Ramos (cell line): Measurements from ENCODE around the gene CCNL1.
"Not testable (repeated sequence)": the region's sequence is repeated elsewhere in the genome, so short reads cannot be mapped to it uniquely, and the experiment has no call there.

Source experiments
- in situ Hi-C: fragments of 300-500 bp; cut with MboI; formaldehyde crosslinking; loops from one replicate; pipeline ENCODE4 v1.14.3; 2022; ENCODE audit warnings: low sequenced_read_pairs; ENCODE audit not compliant: unreplicated experiment

Gene CCNL1

DNA sequence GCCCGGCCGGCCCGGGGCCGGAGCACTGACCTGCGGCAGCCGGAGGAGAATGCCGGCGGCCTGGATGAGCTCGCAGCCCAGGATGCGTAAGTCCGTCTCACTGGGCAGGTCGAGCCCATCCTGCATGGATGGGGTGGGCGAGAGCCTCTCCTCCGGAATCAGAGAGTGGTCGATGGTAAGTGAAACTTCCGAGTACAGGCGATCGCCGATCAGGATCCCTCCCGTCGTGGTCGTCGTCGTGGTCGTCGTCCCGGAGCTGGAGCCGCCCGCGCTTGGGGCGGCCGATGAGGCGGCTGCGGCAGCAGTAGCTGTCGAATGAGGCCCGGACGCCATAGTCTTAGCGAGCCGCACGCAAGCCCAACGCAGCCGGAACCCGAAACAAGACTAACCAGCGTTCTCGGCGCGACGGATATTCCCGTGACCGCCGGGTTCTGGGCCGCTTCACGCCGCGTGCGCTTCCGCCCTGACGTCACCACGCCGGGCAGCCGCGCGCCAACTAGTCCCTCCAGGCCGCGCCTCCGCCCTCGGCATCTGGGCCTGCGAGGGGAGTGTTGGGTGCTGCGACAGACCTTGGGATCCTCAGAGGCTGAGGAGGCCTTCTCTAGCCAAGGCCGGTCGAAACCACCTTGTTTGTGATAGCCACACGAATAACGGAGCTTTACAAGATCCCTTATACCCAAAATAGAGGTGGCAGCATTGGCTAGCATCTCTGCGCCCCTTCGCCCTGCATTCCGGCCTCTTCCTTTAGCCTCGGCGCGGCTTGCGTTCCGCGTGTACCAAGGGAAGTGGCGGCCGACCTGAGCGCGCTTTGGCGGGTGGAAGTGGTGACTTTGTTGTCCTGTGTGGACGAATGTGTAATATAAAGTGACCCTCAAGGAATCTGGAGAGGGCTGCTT lies at the start of gene CCNL1:
CCNL1 (minus strand) TSS at position 386 of the 896 bp plus-strand sequence; CDS start at position 333, 53 bp downstream.
- in situ Hi-C loops = loop anchor here (25.0 kb wide), 2 partner anchors 952 to 1298 kb away; partner anchors contain the start of genes GMPS, RSRC1, SHOX2 and SLC33A1

DNA sequence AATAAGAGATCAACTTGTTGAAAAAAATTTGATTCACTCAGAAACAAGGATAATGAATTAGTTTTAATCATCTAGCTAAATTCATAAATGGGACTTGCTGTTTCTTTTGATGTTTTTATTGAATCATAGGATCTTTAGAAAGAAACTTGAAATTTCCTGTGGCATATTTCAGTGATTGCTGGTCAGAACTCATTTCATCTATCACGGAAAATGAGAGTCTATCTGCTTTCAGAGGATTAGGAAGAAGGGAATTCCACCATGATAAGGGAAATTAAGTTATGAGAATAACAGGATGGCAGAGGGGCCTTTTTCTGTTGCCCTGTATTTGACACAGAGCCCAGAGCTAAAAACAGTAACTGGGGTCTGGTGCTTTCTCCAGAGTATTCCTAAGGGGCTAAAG lies 44.9 kb upstream of the CCNL1 start:
- in situ Hi-C loops = no loop called here

DNA sequence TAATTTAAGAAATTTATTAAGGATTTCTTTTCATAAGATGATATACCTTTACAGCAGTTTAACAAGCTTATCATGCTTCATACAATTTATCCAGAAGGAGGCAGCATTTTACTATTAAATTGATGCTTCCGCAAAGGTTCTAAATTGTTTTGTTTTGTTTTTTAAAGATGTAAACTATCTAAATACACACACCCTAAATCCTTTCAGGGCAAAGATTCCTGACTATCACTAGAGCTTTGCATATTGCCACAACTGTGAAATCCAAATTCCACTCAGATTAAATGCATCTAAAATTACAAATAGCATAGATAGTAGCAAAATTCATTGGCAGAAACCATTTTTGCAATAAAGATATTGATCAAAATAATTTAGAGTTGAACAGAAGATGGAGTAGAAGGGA lies 44.5 kb upstream of the CCNL1 start:
- in situ Hi-C loops = no loop called here

DNA sequence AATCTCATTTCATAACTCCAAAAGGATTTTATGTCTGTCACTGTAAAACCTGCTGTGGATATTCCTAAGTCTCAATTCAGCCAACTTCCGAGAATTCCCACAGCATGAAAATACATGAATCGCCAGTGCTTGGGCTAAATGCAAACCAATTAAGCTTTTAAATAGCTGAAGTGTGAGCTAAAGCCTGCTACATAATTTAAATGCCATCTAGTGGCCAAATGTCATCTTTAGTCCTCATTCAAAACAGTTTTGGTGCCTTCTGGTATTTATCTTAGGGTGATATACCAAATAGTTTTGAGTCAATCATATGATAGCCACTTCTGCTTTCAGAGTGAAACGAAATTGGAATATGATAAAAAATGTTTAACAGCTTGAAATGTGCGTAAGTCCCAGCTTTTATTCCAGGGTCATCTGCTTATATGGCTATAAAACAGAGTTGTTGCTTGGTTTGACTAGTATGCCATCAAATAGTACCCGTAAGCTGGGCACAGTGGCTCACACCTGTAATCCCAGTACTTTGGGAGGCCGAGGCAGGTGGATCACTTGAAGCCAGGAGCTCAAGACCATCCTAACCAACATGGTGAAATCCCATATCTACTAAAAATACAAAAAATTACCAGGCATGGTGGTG lies 41.8 kb upstream of the CCNL1 start:
- in situ Hi-C loops = no loop called here

DNA sequence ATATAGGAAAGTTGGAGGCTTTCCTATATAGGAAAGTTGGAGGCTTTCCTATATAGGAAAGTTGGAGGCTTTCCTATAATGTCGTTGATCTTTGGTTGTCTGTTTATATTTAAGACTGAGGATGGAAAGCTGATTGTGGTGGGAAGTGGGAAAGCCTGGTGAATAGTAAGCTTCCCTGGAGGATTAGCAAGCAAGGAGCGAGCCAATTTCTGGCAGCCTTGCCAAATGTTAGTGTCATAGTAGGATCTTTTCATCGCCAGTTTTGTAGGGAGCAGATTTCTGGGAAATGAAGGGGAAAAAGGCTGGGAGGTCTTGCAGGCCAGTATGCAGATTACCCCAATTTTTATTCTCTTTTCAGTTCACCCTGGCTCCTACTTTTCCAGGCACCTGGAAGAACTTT lies 39.9 kb upstream of the CCNL1 start:
- in situ Hi-C loops = no loop called here

DNA sequence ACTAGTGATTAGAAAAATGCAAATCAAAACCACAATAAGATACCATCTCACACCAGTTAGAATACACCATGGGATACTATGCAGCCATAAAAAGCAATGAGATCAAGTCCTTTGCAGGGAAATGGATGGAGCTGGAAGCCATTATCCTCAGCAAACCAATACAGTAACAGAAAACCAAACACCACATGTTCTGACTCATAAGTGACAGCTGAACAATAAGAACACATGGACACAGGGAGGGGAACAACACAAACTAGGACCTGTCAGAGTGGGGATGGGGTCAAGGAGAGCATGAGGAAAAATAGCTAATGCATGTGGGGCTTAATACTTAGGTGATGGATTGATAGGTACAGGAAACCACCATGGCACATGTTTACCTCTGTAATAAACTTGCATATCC lies 36.0 kb upstream of the CCNL1 start:
- in situ Hi-C loops = no loop called here

DNA sequence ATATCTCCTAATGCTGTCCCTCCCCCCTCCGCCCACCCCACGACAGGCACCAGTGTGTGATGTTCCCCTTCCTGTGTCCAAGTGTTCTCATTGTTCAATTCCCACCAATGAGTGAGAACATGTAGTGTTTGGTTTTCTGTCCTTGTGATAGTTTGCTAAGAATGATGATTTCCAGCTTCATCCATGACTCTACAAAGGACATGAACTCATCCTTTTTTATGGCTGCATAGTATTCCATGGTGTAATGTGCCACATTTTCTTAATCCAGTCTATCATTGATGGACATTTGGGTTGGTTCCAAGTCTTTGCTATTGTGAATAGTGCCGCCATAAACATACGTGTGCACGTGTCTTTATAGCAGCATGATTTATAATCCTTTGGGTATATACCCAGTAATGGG lies 31.2 kb upstream of the CCNL1 start:
- in situ Hi-C loops = not testable (repeated sequence)

DNA sequence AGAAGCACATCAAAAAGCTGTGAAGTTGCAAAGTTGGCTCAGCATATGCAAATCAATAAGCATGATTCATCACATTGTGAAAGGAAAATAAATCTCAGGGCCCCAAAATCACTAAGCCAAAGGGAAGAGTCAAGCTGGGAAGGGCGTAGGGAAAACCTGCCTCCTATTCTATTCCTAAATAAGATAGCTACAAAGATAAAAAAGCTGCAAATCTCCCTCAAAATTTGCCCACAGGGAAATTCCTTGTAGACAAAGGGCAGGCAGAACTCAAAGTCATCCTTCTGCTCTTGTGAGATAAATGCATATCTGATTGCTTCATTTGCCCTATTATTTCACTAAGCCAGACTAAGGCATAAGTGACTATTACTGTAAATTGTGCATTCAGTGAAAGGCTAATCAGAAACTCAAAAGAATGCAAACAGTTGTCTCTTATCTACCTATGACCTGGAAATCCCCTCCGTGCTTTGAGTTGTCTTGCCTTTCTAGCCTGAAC lies 30.5 kb upstream of the CCNL1 start:
- in situ Hi-C loops = no loop called here

DNA sequence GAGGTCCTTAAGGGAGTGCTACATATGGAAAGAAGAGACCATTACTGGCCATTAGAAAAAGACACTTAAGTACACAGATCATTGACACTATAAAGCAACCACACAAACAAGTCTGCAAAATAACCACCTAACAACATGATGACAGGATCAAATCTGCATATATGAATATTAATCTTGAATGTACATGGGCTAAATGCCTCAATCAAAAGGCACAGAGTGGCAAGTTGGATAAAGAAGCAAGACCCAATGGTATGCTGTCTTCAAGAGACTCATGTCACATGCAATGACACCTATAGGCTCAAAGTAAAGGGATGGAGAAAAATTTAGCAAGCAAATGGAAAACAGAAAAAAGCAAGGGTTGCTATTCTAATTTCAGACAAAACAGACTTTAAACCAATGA lies 28.4 kb upstream of the CCNL1 start:
- in situ Hi-C loops = no loop called here

DNA sequence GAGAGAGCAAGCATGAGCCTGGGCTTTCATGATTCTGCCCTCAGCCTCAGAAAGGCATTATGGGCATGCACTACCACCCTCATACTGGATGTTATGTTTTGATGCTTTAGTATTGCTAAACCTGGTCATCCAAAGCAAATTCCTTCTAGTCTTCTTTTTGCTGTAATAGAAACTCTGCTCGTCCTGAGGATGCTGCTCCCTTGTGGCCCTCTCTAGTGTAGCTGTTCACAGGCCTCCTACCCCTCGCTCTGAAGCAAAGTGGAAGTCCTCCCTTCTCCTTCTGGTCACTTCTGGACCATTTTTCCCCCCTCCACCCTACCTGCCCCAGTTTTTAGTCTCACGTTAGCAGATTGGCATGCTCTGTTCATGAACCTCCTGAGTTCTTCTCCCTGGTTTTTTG lies 22.9 kb upstream of the CCNL1 start:
- in situ Hi-C loops = no loop called here

DNA sequence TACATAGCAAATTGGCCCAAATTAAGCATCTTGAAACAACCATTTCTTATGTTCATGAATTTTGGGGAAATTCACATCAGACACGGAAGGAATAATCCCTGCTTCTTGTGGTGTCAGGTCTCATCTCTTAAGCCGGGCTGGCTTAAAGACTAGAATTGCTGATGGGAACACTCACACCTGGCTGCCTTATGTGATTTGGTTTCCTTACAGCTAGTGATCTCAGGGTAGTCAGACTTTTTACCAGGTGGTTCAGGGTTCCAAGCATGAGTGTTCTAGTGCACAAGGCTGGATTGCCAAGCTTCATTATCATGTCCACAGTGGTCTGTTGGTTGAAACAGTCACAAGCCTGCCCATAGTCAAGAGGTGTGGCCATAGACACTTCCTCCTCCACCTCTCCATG lies 20.3 kb upstream of the CCNL1 start:
- in situ Hi-C loops = no loop called here

DNA sequence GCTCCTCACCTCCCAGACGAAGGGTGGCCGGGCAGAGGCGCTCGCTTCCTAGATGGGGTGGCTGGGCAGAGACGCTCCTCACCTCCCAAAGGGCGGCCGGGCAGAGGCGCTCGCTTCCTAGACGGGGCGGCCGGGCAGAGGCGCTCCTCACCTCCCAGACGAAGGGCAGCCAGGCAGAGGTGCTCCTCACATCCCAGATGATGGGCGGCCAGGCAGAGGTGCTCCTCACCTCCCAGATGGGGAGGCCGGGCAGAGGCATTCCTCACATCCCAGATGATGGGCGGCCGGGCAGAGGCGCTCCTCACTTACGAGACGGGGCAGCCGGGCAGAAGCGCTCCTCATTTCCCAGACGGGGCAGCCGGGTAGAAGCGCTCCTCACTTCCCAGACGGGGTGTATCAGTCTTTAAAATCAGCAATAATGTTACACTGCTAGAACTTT lies 19.4 kb upstream of the CCNL1 start:
- in situ Hi-C loops = no loop called here

DNA sequence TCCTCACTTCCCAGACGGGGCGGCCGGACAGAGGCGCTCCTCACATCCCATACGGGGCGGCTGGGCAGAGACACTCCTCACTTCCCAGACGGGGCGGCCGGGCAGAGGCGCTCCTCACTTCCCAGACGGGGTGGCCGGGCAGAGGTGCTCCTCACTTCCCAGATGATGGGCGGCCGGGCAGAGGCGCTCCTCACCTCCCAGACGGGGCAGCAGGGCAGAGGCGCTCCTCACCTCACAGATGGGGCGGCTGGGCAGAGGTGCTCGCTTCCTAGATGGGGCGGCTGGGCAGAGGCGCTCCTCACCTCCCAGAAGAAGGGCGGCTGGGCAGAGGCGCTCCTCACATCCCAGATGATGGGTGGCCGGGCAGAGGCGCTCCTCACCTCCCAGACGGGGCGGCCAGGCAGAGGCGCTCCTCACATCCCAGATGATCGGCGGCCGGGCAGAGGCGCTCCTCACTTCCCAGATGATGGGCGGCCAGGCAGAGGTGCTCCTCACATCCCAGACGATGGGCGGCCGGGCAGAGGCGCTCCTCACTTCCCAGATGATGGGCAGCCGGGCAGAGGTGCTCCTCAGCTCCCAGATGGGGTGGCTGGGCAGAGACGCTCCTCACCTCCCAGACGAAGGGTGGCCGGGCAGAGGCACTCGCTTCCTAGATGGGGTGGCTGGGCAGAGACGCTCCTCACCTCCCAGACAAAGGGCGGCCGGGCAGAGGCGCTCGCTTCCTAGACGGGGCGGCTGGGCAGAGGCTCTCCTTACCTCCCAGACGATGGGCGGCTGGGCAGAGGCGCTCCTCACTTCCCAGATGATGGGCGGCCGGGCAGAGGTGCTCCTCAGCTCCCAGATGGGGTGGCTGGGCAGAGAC lies 18.8 kb upstream of the CCNL1 start:
- in situ Hi-C loops = not testable (repeated sequence)

DNA sequence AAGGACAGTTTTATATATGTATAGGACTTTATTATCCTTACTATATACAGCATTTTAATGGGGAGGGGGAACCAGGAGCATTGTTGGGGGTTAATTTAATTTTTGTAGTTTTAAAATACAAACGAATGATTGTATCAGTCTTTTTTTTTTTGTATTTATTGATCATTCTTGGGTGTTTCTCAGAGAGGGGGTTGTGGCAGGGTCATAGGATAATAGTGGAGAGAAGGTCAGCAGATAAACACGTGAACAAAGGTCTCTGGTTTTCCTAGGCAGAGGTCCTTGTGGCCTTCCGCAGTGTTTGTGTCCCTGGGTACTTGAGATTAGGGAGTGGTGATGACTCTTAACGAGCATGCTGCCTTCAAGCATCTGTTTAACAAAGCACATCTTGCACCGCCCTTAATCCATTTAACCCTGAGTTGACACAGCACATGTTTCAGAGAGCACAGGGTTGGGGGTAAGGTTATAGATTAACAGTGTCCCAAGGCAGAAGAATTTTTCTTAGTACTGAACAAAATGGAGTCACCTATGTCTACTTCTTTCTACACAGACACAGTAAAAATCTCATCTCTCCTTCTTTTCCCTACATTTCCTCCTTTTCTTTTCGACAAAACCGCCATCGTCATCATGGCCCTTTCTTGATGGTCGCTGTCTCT lies 18.0 kb upstream of the CCNL1 start:
- in situ Hi-C loops = not testable (repeated sequence)

DNA sequence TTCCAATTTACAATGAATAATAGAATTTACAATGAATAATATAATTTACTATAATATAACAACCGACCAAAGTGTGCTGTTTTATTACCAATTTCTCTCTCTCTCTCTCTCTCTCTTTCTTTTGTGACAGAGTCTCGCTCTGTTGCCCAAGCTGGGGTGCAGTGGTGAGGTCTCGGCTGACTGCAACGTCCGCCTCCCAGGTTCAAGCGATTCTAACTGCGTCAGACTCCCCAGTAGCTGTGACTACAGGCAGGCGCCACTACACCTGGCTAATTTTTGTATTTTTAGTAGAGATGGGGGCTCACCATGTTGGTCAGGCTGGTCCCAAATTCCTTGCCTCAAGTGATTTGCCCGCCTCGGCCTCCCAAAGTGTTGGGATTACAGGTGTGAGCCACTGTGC lies 17.0 kb upstream of the CCNL1 start:
- in situ Hi-C loops = no loop called here

DNA sequence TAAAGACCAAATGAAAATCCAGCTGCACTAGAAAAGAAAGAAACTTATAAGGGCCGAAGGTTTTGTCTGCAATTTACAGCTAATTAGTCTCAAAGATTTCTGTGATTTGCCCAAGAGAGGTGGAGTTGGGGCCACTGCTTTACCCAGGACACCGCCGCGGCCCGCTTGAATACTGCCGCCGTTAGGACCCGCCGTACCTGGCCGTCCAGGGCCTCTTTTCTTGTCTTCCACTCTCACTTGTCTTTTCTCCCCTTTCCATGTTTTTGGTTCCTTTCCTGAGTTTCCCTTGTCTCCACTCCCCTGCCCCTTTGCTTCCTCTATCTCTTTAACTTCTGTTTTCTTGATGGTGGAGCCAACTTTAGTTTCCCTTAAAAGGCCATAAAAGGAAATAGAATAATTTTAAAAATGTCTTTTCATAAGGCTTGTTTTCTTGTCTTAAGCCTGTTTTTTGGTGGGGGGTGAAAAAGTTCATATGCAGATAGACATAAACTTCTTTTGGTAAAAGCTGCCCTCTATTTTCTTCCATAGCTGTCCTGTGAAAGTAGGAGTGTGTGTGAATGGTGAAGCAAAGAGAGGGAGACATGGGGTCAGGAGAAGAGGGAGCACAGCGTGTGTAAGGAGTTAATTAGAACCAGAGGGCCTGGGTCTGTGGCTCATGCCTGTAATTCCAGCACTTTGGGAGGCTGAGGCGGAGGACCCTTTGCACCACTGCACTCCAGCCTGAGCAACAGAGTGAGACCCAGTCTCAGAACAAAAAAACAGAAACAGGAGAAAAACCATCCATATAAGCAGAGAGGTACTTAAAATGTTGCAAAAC lies 16.0 kb upstream of the CCNL1 start:
- in situ Hi-C loops = no loop called here

DNA sequence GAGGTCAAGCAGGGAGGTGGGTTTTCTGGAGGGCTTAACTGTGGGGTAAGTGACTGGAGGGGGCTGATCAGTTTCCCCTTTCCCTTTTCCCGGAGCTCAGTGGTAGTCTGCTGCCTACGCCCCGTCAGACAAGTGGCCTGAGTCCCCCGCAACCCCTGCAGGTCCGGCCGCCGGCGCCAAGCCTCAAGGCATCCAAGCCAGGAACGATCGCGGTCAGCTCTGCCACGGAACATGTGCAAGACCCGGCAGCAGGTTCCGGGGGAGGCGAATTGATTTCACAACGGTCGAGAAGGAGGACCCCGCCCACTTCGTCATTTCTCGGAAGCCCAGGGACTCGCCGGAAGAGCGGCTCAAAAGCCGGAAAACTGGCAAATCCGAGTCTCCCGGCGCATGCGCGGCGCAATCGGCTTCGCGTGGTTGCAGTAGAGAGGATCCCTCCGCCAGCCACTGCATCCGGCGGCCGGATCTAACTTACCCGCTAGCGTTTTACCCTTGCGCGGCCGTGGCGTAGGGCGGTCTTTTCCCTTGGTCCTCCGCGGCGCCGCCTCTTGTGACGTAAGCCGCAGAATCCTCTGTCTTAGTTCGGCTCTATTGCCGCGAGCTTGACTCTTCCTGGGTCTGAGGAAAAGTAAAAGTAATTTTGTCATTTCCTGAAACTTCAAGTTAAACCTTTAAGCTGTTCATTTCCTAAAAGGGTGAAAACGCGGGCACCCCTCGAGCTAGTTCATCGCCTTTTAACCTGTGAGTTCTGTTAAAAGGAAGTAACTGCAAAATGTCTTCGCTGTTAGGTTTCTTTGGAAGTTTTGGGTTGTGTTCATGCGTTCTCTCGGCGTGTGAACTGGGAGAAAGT lies 14.9 kb upstream of the CCNL1 start:
- in situ Hi-C loops = loop anchor here (25.0 kb wide), 2 partner anchors 937 to 1313 kb away; partner anchors contain the start of genes GMPS, RSRC1, SHOX2 and SLC33A1

DNA sequence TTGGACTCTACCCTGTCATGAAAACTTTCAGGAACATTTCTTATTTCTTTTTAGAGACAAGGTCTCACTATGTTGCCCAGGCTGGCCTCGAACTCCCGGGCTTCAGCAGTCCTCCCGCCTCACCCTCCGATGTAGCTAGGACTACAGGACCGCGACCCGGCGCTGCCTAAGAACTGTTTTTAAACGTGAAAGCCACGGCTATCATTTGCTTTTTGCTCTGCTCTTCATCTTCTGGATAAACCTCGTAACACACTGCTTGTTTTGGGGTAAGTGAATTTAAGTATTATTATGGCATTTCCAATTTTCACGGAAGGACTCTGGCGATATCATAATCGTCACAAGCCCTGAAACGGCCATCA lies 14.3 kb upstream of the CCNL1 start:
- in situ Hi-C loops = loop anchor here (25.0 kb wide), 2 partner anchors 938 to 1312 kb away; partner anchors contain the start of genes GMPS, RSRC1, SHOX2 and SLC33A1
